ENCODE data around the gene GGT5. TPM values are rescaled to one million over a fixed set of nuclear protein-coding genes. Genes with fewer than 3 reads are reported as not detected.
A peak's percentile ranks its signal among the peaks of the same experiment; 100 is the strongest.
"Not testable (repeated sequence)": the region's sequence is repeated elsewhere in the genome, so short reads cannot be mapped to it uniquely, and the experiment has no call there.

GGT5 gene
- total and polyA plus RNA-seq, 7 donors = 2.8 to 35.2 (median 22.5) TPM

DNA sequence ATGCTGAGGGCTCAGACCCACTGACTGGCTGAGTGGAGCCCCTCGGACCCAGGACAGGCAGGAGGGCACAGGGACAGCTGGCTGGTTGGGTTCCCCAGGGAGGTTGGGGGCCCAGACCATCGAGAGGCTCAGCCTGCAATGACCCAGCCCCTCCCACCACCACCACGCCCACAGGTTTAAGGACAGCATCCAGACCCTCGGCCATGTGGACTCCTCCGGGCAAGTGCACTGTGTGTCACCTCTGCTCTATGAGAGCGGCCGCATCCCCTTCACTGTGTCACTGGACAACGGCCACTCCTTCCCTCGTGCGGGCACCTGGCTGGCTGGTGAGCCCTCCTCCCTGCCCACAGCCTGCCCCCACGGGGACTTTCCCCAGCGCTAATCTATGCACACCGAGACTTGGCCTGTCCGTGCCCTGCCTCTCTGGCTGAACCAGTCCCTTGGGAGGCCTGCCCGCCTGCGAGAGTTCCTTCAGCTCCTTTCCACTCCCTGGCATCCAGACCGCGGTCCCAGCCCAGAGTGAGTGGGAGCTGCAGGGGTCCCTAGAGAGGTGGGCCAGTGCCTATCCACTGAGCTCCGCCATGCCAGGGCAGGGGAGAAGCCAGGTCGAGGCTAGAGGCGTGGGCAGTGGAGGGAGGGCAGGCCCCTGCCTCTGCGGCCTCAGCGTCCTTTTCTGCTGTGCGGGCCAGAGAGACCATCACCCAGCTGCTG, 61.4 kb downstream of the GGT5 start:
- intact Hi-C loops (cut with DNase I) = no loop called here
- Histone ChIP-seq H3K36me3 (peaks cover 0 to 5% (median under 1%) of the 10 kb centered on the region in 4 donors), H3K4me3 (no peak overlapping the region), H3K27me3 (no peaks in the 10 kb centered on the region), H3K4me1 (peaks cover 0 to 31% (median 19%) of the 10 kb centered on the region in 4 donors), H3K27ac (no peak overlapping the region), H3K9me3 (no peaks in the 10 kb centered on the region)
- peak; percentile 56 for DNase-seq
- WGBS, 2 donors = 79 to 82% methylated on average over 24 of the region's 24 CpGs
- TF ChIP-seq POLR2AphosphoS5 (IDR thresholded peaks at IDR 0.05) (no peak), POLR2A (IDR thresholded peaks at IDR 0.05) (no peak), EP300 (IDR thresholded peaks at IDR 0.05) (no peak)
- TF ChIP-seq, protein P1, sequence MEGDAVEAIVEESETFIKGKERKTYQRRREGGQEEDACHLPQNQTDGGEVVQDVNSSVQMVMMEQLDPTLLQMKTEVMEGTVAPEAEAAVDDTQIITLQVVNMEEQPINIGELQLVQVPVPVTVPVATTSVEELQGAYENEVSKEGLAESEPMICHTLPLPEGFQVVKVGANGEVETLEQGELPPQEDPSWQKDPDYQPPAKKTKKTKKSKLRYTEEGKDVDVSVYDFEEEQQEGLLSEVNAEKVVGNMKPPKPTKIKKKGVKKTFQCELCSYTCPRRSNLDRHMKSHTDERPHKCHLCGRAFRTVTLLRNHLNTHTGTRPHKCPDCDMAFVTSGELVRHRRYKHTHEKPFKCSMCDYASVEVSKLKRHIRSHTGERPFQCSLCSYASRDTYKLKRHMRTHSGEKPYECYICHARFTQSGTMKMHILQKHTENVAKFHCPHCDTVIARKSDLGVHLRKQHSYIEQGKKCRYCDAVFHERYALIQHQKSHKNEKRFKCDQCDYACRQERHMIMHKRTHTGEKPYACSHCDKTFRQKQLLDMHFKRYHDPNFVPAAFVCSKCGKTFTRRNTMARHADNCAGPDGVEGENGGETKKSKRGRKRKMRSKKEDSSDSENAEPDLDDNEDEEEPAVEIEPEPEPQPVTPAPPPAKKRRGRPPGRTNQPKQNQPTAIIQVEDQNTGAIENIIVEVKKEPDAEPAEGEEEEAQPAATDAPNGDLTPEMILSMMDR (IDR thresholded peaks at IDR 0.05) = no peak

DNA sequence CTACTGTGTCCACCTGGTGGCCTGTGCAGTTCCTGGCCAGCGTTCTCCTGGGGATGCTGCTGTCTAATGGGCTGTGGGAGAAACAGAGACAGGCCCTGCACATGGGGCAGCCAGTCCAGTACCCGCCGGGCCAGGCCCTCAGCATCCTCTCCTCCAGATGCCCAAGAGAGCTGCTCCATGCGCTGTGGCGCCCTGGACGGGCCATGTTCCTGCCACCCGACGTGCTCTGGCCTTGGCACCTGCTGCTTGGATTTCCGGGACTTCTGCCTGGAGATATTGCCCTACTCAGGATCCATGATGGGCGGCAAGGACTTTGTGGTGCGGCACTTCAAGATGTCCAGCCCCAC, 62.0 kb downstream of the GGT5 start:
- intact Hi-C loops (cut with DNase I) = not testable (repeated sequence)

DNA sequence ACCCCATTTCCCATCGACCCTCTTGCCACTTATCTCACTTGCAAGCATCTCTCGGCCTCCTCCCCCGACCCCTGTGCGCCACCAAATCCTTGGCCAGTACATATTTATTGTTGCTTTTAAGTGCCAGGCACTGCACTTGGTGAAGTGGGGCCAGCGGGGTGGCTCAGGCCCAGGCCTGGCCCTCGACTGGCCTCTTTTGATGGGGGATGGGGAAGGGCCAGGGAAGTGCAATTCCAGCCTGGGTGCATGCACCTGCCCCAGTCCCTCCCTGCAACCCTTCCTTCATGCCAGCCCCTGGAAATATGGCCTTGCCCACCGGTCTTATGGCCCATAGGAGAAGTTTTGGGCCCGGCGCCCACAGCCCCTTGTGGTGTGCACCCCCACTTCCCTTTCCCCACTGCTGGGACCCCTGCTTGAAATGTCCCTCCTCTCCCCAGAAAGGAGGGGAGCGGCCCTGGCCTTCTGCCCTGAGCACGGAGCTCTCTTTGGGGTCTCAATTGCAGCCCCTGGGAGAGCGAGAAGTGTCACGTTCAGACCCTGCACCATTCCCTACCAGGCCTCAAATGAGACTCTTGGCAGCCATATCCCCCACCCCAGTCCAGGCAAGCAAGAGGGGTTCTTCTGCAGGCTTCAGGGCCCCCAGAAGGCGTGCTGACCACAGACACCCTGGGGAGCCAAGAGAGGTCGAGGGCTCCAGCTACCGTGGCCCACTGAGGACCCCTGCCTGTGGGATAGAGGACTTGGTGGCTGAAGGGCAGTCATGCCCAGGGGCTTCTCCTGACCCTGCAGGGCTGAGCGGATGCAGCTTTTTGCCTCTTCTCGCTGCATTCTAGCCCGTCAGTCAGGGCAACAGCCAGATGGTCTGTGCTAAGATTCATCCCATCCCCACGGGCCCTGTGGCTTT, 62.6 kb downstream of the GGT5 start:
- Histone ChIP-seq H3K27me3 (no peaks in the 10 kb centered on the region), H3K36me3 (peaks cover 0 to 12% (median 4%) of the 10 kb centered on the region in 4 donors), H3K4me3 (peak overlapping the region in 3 of 4 donors; percentile 7 to 32 (median 23)), H3K9me3 (no peaks in the 10 kb centered on the region), H3K27ac (peak overlapping the region in 3 of 4 donors; percentile 62 to 87 (median 86)), H3K4me1 (peaks cover 0 to 43% (median 30%) of the 10 kb centered on the region in 4 donors)
- no peak for TF ChIP-seq POLR2A (IDR thresholded peaks at IDR 0.05)
- no peak for TF ChIP-seq POLR2AphosphoS5 (IDR thresholded peaks at IDR 0.05)
- no peak for TF ChIP-seq EP300 (IDR thresholded peaks at IDR 0.05)
- TF ChIP-seq, protein P1 (IDR thresholded peaks at IDR 0.05) = peak in 2 of 4 experiments; percentile 12
- no peak for DNase-seq
- WGBS, 2 donors = 81 to 85% methylated on average over 20 of the region's 20 CpGs
- intact Hi-C loops (cut with DNase I) = no loop called here

More for the DNA sequence above, 62.0 kb downstream of the GGT5 start:
- 90 to 95% methylated on average over 11 of the region's 11 CpGs for WGBS, 2 donors
- H3K27me3 ChIP-seq, H3K4me3 ChIP-seq, H3K27ac ChIP-seq, DNase-seq, H3K9me3 ChIP-seq: not testable (repeated sequence)
- Histone ChIP-seq H3K4me1 (peaks cover 0 to 37% (median 24%) of the 10 kb centered on the region in 4 donors), H3K36me3 (peaks cover 0 to 10% (median 4%) of the 10 kb centered on the region in 4 donors)

DNA sequence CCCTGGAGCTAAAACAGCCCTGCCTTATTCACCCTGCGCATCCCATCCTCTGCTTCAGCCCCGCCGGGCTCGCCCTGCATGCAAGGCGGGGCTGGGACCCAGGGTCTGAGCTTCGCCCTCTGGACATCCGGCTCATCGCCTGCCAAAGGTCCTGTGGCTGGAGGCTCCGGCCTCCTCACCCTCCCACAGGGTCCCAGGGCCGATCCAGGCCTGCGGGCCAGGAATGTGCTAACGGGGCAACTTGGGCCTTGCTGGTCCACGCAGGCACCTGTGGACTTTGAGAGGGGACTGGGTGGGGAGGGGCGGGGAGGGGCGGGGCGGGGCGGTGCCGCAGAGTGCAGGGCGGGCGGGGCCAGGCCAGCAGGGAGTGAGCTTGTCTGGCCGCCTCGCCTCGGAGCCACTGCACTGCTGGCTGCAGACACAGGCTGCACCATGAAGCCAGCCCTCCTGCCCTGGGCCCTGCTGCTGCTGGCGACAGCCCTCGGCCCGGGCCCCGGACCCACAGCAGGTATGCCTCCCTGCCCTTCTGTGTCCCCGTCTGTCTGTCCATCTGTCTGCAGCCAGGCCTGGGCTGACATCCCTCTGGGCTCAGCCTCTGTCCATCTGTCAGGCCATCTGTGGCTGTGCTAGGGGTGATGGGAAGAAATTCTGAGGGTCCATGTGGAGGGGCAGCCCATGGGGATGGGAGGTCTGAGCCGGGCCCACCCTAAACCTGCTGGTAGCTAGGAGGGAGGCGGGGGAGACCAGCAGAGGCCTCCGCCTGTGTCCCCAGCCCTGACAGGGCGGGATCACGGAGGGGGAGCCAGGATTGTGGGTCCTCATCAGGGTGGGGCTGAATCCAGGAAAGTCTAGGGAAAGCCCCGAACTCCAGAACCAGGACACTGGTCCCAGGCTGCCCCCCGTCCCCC, 63.5 kb downstream of the GGT5 start, which contains the start of gene SUSD2:
TSS of gene SUSD2 (plus strand) at position 400 of the 908 bp plus-strand sequence. CDS start at position 433, 33 bp downstream.
- TF ChIP-seq, protein P1 (IDR thresholded peaks at IDR 0.05) = no peak
- TF ChIP-seq POLR2AphosphoS5 (IDR thresholded peaks at IDR 0.05) (peak in 1 of 4 donors; percentile 19), EP300 (IDR thresholded peaks at IDR 0.05) (no peak), POLR2A (IDR thresholded peaks at IDR 0.05) (peak in 1 of 2 donors; percentile 13)
- no peaks in the 10 kb centered on the region for H3K27me3 ChIP-seq
- no peaks in the 10 kb centered on the region for H3K9me3 ChIP-seq
- DNase-seq = no peak
- peaks cover 0 to 52% (median 39%) of the 10 kb centered on the region in 4 donors for H3K4me1 ChIP-seq
- 25 to 66% methylated on average over 35 of the region's 35 CpGs for WGBS, 2 donors
- H3K36me3 ChIP-seq = peaks cover 0 to 13% (median 4%) of the 10 kb centered on the region in 4 donors
- peak within 1 kb of the TSS in 3 of 4 donors; percentile 7 to 32 (median 23) for H3K4me3 ChIP-seq
- peak within 1 kb of the TSS; percentile 62 to 87 (median 76) for H3K27ac ChIP-seq
- intact Hi-C loops (cut with DNase I) = no loop called here
